ENCODE data around the gene DLX4.

Gene DLX4

GRCh38 chr17:49969134-49969759 is at the start of gene DLX4:
TSS of gene DLX4 (plus strand) at chr17:49969190. CDS start at chr17:49969469, 279 bp downstream.
- Histone ChIP-seq H3K27ac (ENCODE audit: low read length) (no peak within 1 kb of the TSS), H3K4me1 (ENCODE audit: control insufficient read depth, insufficient read depth, low read length) (peaks cover 52% of the 10 kb centered on the region), H3K4me3 (ENCODE audit: low read length in 2 of 2) (peak within 1 kb of the TSS; percentile 36 to 62), H3K27me3 (ENCODE audit: control insufficient read depth in 1 of 2, insufficient read depth in 2 of 2, low read length in 2 of 2) (peaks cover 93 to 98% of the 10 kb centered on the region in 2 donors), H3K36me3 (ENCODE audit: control insufficient read depth in 2 of 2, insufficient read depth in 2 of 2, low read length in 2 of 2) (no peaks in the 10 kb centered on the region), H3K9me3 (ENCODE audit: control insufficient read depth in 2 of 2, low read length in 2 of 2) (no peaks in the 10 kb centered on the region), H3K9ac (ENCODE audit: low read length in 2 of 2) (no peak within 1 kb of the TSS)

- H3K36me3 ChIP-seq (ENCODE audit: control insufficient read depth in 2 of 2, insufficient read depth in 2 of 2, low read length in 2 of 2): no peaks in the 10 kb centered on the region
- H3K9me3 ChIP-seq (ENCODE audit: control insufficient read depth in 2 of 2, low read length in 2 of 2): no peaks in the 10 kb centered on the region
- no peaks in the 10 kb centered on the region for H3K4me1 ChIP-seq (ENCODE audit: control insufficient read depth, insufficient read depth, low read length)
- H3K27me3 ChIP-seq (ENCODE audit: control insufficient read depth in 1 of 2, insufficient read depth in 2 of 2, low read length in 2 of 2): peaks cover 15 to 16% of the 10 kb centered on the region in 2 donors
- no peak overlapping the region for H3K27ac ChIP-seq (ENCODE audit: low read length)
- no peak overlapping the region for H3K4me3 ChIP-seq (ENCODE audit: low read length in 2 of 2)
- H3K9ac ChIP-seq (ENCODE audit: low read length in 2 of 2): no peak overlapping the region
These were observed 48.8 kb upstream of the DLX4 start for GRCh38 chr17:49920030-49920769.

- Histone ChIP-seq H3K4me3 (ENCODE audit: low read length in 2 of 2) (no peak overlapping the region), H3K36me3 (ENCODE audit: control insufficient read depth in 2 of 2, insufficient read depth in 2 of 2, low read length in 2 of 2) (no peaks in the 10 kb centered on the region), H3K9ac (ENCODE audit: low read length in 2 of 2) (no peak overlapping the region), H3K27me3 (ENCODE audit: control insufficient read depth in 1 of 2, insufficient read depth in 2 of 2, low read length in 2 of 2) (peaks cover 8 to 10% of the 10 kb centered on the region in 2 donors), H3K27ac (ENCODE audit: low read length) (no peak overlapping the region), H3K9me3 (ENCODE audit: control insufficient read depth in 2 of 2, low read length in 2 of 2) (no peaks in the 10 kb centered on the region), H3K4me1 (ENCODE audit: control insufficient read depth, insufficient read depth, low read length) (no peaks in the 10 kb centered on the region)
These were observed 46.9 kb upstream of the DLX4 start for GRCh38 chr17:49922095-49922494.

- H3K36me3 ChIP-seq (ENCODE audit: control insufficient read depth in 2 of 2, insufficient read depth in 2 of 2, low read length in 2 of 2): no peaks in the 10 kb centered on the region
- H3K27me3 ChIP-seq (ENCODE audit: control insufficient read depth in 1 of 2, insufficient read depth in 2 of 2, low read length in 2 of 2): peaks cover 10 to 17% of the 10 kb centered on the region in 2 donors
- H3K27ac ChIP-seq (ENCODE audit: low read length): no peak overlapping the region
- no peak overlapping the region for H3K4me3 ChIP-seq (ENCODE audit: low read length in 2 of 2)
- no peaks in the 10 kb centered on the region for H3K4me1 ChIP-seq (ENCODE audit: control insufficient read depth, insufficient read depth, low read length)
- no peaks in the 10 kb centered on the region for H3K9me3 ChIP-seq (ENCODE audit: control insufficient read depth in 2 of 2, low read length in 2 of 2)
- no peak overlapping the region for H3K9ac ChIP-seq (ENCODE audit: low read length in 2 of 2)
These were observed 44.9 kb upstream of the DLX4 start for GRCh38 chr17:49924116-49924515.

GRCh38 chr17:49924589-49924988 is 44.4 kb upstream of the DLX4 start:
- Histone ChIP-seq H3K9ac (ENCODE audit: low read length in 2 of 2) (no peak overlapping the region), H3K27me3 (ENCODE audit: control insufficient read depth in 1 of 2, insufficient read depth in 2 of 2, low read length in 2 of 2) (peaks cover 12 to 17% of the 10 kb centered on the region in 2 donors)

GRCh38 chr17:49925921-49926320 is 43.1 kb upstream of the DLX4 start:
- Histone ChIP-seq H3K36me3 (ENCODE audit: control insufficient read depth in 2 of 2, insufficient read depth in 2 of 2, low read length in 2 of 2) (no peaks in the 10 kb centered on the region), H3K9ac (ENCODE audit: low read length in 2 of 2) (no peak overlapping the region), H3K27me3 (ENCODE audit: control insufficient read depth in 1 of 2, insufficient read depth in 2 of 2, low read length in 2 of 2) (peaks cover 17 to 21% of the 10 kb centered on the region in 2 donors), H3K4me1 (ENCODE audit: control insufficient read depth, insufficient read depth, low read length) (no peaks in the 10 kb centered on the region), H3K9me3 (ENCODE audit: control insufficient read depth in 2 of 2, low read length in 2 of 2) (no peaks in the 10 kb centered on the region), H3K4me3 (ENCODE audit: low read length in 2 of 2) (no peak overlapping the region), H3K27ac (ENCODE audit: low read length) (no peak overlapping the region)

More at GRCh38 chr17:49924589-49924988, 44.4 kb upstream of the DLX4 start:
- no peaks in the 10 kb centered on the region for H3K9me3 ChIP-seq (ENCODE audit: control insufficient read depth in 2 of 2, low read length in 2 of 2)
- H3K27ac ChIP-seq (ENCODE audit: low read length): no peak overlapping the region
- no peaks in the 10 kb centered on the region for H3K4me1 ChIP-seq (ENCODE audit: control insufficient read depth, insufficient read depth, low read length)
- no peaks in the 10 kb centered on the region for H3K36me3 ChIP-seq (ENCODE audit: control insufficient read depth in 2 of 2, insufficient read depth in 2 of 2, low read length in 2 of 2)
- no peak overlapping the region for H3K4me3 ChIP-seq (ENCODE audit: low read length in 2 of 2)

GRCh38 chr17:49926886-49927285 is 42.1 kb upstream of the DLX4 start:
- no peak overlapping the region for H3K4me3 ChIP-seq (ENCODE audit: low read length in 2 of 2)
- H3K27me3 ChIP-seq (ENCODE audit: control insufficient read depth in 1 of 2, insufficient read depth in 2 of 2, low read length in 2 of 2): peaks cover 23 to 27% of the 10 kb centered on the region in 2 donors
- no peaks in the 10 kb centered on the region for H3K9me3 ChIP-seq (ENCODE audit: control insufficient read depth in 2 of 2, low read length in 2 of 2)
- H3K4me1 ChIP-seq (ENCODE audit: control insufficient read depth, insufficient read depth, low read length): no peaks in the 10 kb centered on the region
- no peak overlapping the region for H3K27ac ChIP-seq (ENCODE audit: low read length)
- H3K9ac ChIP-seq (ENCODE audit: low read length in 2 of 2): no peak overlapping the region
- H3K36me3 ChIP-seq (ENCODE audit: control insufficient read depth in 2 of 2, insufficient read depth in 2 of 2, low read length in 2 of 2): no peaks in the 10 kb centered on the region

GRCh38 chr17:49928126-49928800 is 40.7 kb upstream of the DLX4 start:
- Histone ChIP-seq H3K4me3 (ENCODE audit: low read length in 2 of 2) (no peak overlapping the region), H3K4me1 (ENCODE audit: control insufficient read depth, insufficient read depth, low read length) (no peaks in the 10 kb centered on the region), H3K27ac (ENCODE audit: low read length) (no peak overlapping the region), H3K36me3 (ENCODE audit: control insufficient read depth in 2 of 2, insufficient read depth in 2 of 2, low read length in 2 of 2) (no peaks in the 10 kb centered on the region), H3K27me3 (ENCODE audit: control insufficient read depth in 1 of 2, insufficient read depth in 2 of 2, low read length in 2 of 2) (peaks cover 25 to 27% of the 10 kb centered on the region in 2 donors), H3K9ac (ENCODE audit: low read length in 2 of 2) (no peak overlapping the region), H3K9me3 (ENCODE audit: control insufficient read depth in 2 of 2, low read length in 2 of 2) (no peaks in the 10 kb centered on the region)

- no peaks in the 10 kb centered on the region for H3K4me1 ChIP-seq (ENCODE audit: control insufficient read depth, insufficient read depth, low read length)
- no peak overlapping the region for H3K9ac ChIP-seq (ENCODE audit: low read length in 2 of 2)
- no peak overlapping the region for H3K27ac ChIP-seq (ENCODE audit: low read length)
- no peaks in the 10 kb centered on the region for H3K9me3 ChIP-seq (ENCODE audit: control insufficient read depth in 2 of 2, low read length in 2 of 2)
- peaks cover 25% of the 10 kb centered on the region in 2 donors for H3K27me3 ChIP-seq (ENCODE audit: control insufficient read depth in 1 of 2, insufficient read depth in 2 of 2, low read length in 2 of 2)
- H3K4me3 ChIP-seq (ENCODE audit: low read length in 2 of 2): no peak overlapping the region
- no peaks in the 10 kb centered on the region for H3K36me3 ChIP-seq (ENCODE audit: control insufficient read depth in 2 of 2, insufficient read depth in 2 of 2, low read length in 2 of 2)
These were observed 40.0 kb upstream of the DLX4 start for GRCh38 chr17:49928837-49929475.

- H3K9me3 ChIP-seq (ENCODE audit: control insufficient read depth in 2 of 2, low read length in 2 of 2): no peaks in the 10 kb centered on the region
- H3K4me1 ChIP-seq (ENCODE audit: control insufficient read depth, insufficient read depth, low read length): no peaks in the 10 kb centered on the region
- peaks cover 21 to 28% of the 10 kb centered on the region in 2 donors for H3K27me3 ChIP-seq (ENCODE audit: control insufficient read depth in 1 of 2, insufficient read depth in 2 of 2, low read length in 2 of 2)
- no peak overlapping the region for H3K4me3 ChIP-seq (ENCODE audit: low read length in 2 of 2)
- no peaks in the 10 kb centered on the region for H3K36me3 ChIP-seq (ENCODE audit: control insufficient read depth in 2 of 2, insufficient read depth in 2 of 2, low read length in 2 of 2)
- no peak overlapping the region for H3K27ac ChIP-seq (ENCODE audit: low read length)
- H3K9ac ChIP-seq (ENCODE audit: low read length in 2 of 2): no peak overlapping the region
These were observed 38.1 kb upstream of the DLX4 start for GRCh38 chr17:49930880-49931279.

All from stomach smooth muscle (tissue), 2 donors.